ENCODE data around the gene ATG2B. TPM values are rescaled to one million over a fixed set of nuclear protein-coding genes. Genes with fewer than 3 reads are reported as not detected.

The ATG2B gene
- total RNA-seq, 3 donors from 2014 or later (not counting 1 experiment from before 2014, with no cell fraction given): 34.8 to 45.6 (median 35.8) TPM

GRCh38 chr14:96287856-96288255 is 75.3 kb downstream of the ATG2B start:
- Histone ChIP-seq H3K27me3 (ENCODE audit: control insufficient read depth, insufficient read depth, low read length) (no peaks in the 10 kb centered on the region), H3K4me1 (ENCODE audit: control insufficient read depth, insufficient read depth, low read length) (no peaks in the 10 kb centered on the region), H3K36me3 (ENCODE audit: control insufficient read depth, insufficient read depth, low read length) (peaks cover 62% of the 10 kb centered on the region), H3K27ac (ENCODE audit: low read length) (no peak overlapping the region), H3K9me3 (ENCODE audit: control insufficient read depth, insufficient read depth, low read length) (no peaks in the 10 kb centered on the region), H3K4me3 (ENCODE audit: low read length) (no peak overlapping the region)
- no peak for DNase-seq
- Mint-ChIP-seq H3K9me3 (no peaks in the 10 kb centered on the region), H3K4me3 (no peak overlapping the region), H3K27ac (peak overlapping the region in 1 of 2 donors; percentile 13), H3K4me1 (no peaks in the 10 kb centered on the region), H3K27me3 (ENCODE audit: low read depth in 2 of 2) (no peaks in the 10 kb centered on the region), H3K36me3 (peaks cover 29% of the 10 kb centered on the region)
- no peak for TF ChIP-seq CTCF (IDR thresholded peaks at IDR 0.05)
- WGBS (ENCODE audit: insufficient coverage): no CpG with 5 or more reads among the region's 1 CpG
- intact Hi-C loops (cut with micrococcal nuclease): no loop called here
- no peak for ATAC-seq

- TF ChIP-seq CTCF (IDR thresholded peaks at IDR 0.05): no peak
- Histone ChIP-seq H3K4me3 (ENCODE audit: low read length) (no peak overlapping the region), H3K4me1 (ENCODE audit: control insufficient read depth, insufficient read depth, low read length) (no peaks in the 10 kb centered on the region), H3K27ac (ENCODE audit: low read length) (no peak overlapping the region), H3K27me3 (ENCODE audit: control insufficient read depth, insufficient read depth, low read length) (no peaks in the 10 kb centered on the region), H3K36me3 (ENCODE audit: control insufficient read depth, insufficient read depth, low read length) (peaks cover 62% of the 10 kb centered on the region), H3K9me3 (ENCODE audit: control insufficient read depth, insufficient read depth, low read length) (no peaks in the 10 kb centered on the region)
- intact Hi-C loops (cut with micrococcal nuclease): no loop called here
- Mint-ChIP-seq H3K27me3 (ENCODE audit: low read depth in 2 of 2) (no peaks in the 10 kb centered on the region), H3K4me1 (no peaks in the 10 kb centered on the region), H3K36me3 (peaks cover 29% of the 10 kb centered on the region), H3K4me3 (no peak overlapping the region), H3K9me3 (no peaks in the 10 kb centered on the region), H3K27ac (no peak overlapping the region)
- DNase-seq: no peak
- WGBS (ENCODE audit: insufficient coverage): no CpG with 5 or more reads among the region's 1 CpG
- no peak for ATAC-seq
Measured at GRCh38 chr14:96286251-96286650, 76.9 kb downstream of the ATG2B start.

GRCh38 chr14:96285667-96286066 is 77.5 kb downstream of the ATG2B start:
- H3K4me1 ChIP-seq (ENCODE audit: control insufficient read depth, insufficient read depth, low read length): no peaks in the 10 kb centered on the region
- Mint-ChIP-seq H3K4me3 (no peak overlapping the region), H3K27me3 (ENCODE audit: low read depth in 2 of 2) (no peaks in the 10 kb centered on the region), H3K27ac (no peak overlapping the region), H3K36me3 (peaks cover 29% of the 10 kb centered on the region), H3K4me1 (no peaks in the 10 kb centered on the region), H3K9me3 (no peaks in the 10 kb centered on the region)
- intact Hi-C loops (cut with micrococcal nuclease): no loop called here
- H3K36me3 ChIP-seq (ENCODE audit: control insufficient read depth, insufficient read depth, low read length): peaks cover 58% of the 10 kb centered on the region
- 95% methylated on average over 16 of the region's 17 CpGs for WGBS (ENCODE audit: insufficient coverage)
- no peaks in the 10 kb centered on the region for H3K9me3 ChIP-seq (ENCODE audit: control insufficient read depth, insufficient read depth, low read length)
- no peaks in the 10 kb centered on the region for H3K27me3 ChIP-seq (ENCODE audit: control insufficient read depth, insufficient read depth, low read length)
- DNase-seq: no peak
- H3K27ac ChIP-seq (ENCODE audit: low read length): no peak overlapping the region
- ATAC-seq: no peak
- no peak overlapping the region for H3K4me3 ChIP-seq (ENCODE audit: low read length)
- TF ChIP-seq CTCF (IDR thresholded peaks at IDR 0.05): no peak

GRCh38 chr14:96284430-96284829 is 78.7 kb downstream of the ATG2B start:
- DNase-seq (no peak), ATAC-seq (no peak)
- Mint-ChIP-seq H3K9me3 (no peaks in the 10 kb centered on the region), H3K36me3 (peaks cover 19% of the 10 kb centered on the region), H3K27ac (no peak overlapping the region), H3K4me1 (no peaks in the 10 kb centered on the region), H3K27me3 (ENCODE audit: low read depth in 2 of 2) (no peaks in the 10 kb centered on the region), H3K4me3 (no peak overlapping the region)
- Histone ChIP-seq H3K4me1 (ENCODE audit: control insufficient read depth, insufficient read depth, low read length) (no peaks in the 10 kb centered on the region), H3K27ac (ENCODE audit: low read length) (no peak overlapping the region), H3K27me3 (ENCODE audit: control insufficient read depth, insufficient read depth, low read length) (no peaks in the 10 kb centered on the region), H3K36me3 (ENCODE audit: control insufficient read depth, insufficient read depth, low read length) (peaks cover 45% of the 10 kb centered on the region), H3K4me3 (ENCODE audit: low read length) (no peak overlapping the region), H3K9me3 (ENCODE audit: control insufficient read depth, insufficient read depth, low read length) (no peaks in the 10 kb centered on the region)
- intact Hi-C loops (cut with micrococcal nuclease): no loop called here
- no peak for TF ChIP-seq CTCF (IDR thresholded peaks at IDR 0.05)
- WGBS (ENCODE audit: insufficient coverage): 88% methylated on average over 1 of the region's 1 CpG

Measured in natural killer cell (primary cell).